Activated gamma-delta T cell (primary cell): ENCODE data around the gene SLU7.

Experiments used
- DNase-seq: peaks from one replicate; lab custom pipeline; 2025; lab: John Stamatoyannopoulos, UW
- total RNA-seq, 2 donors: gene quantifications; one replicate each; lab custom pipeline; 2026; lab: John Stamatoyannopoulos, UW

Gene SLU7
- 147 reads per million in 2 donors for total RNA-seq

GRCh38 chr5:160418561-160419457, at the start of gene SLU7:
Gene SLU7 (minus strand): TSS chr5:160419081. CDS start chr5:160415294, 3,787 bp downstream.
- DNase-seq = peak; percentile 77

GRCh38 chr5:160468363-160468975, 49.6 kb upstream of the SLU7 start:
- DNase-seq = no peak

GRCh38 chr5:160467555-160468362, 48.9 kb upstream of the SLU7 start:
- DNase-seq = peak; percentile 52

GRCh38 chr5:160466889-160467554, 48.1 kb upstream of the SLU7 start:
- no peak for DNase-seq

- DNase-seq = no peak
Observed at GRCh38 chr5:160466116-160466515, 47.2 kb upstream of the SLU7 start.

GRCh38 chr5:160464466-160464797, 45.6 kb upstream of the SLU7 start:
- no peak for DNase-seq

- DNase-seq = no peak
Observed at GRCh38 chr5:160463740-160464465, 45.0 kb upstream of the SLU7 start.

- DNase-seq = no peak
Observed at GRCh38 chr5:160463227-160463626, 44.3 kb upstream of the SLU7 start.

- DNase-seq = no peak
Observed at GRCh38 chr5:160462167-160462566, 43.3 kb upstream of the SLU7 start.

- no peak for DNase-seq
Observed at GRCh38 chr5:160461378-160461777, 42.5 kb upstream of the SLU7 start.

GRCh38 chr5:160460377-160461049, 41.6 kb upstream of the SLU7 start:
- DNase-seq = no peak

- DNase-seq = no peak
Observed at GRCh38 chr5:160458806-160459800, 40.2 kb upstream of the SLU7 start.

GRCh38 chr5:160457252-160457651, 38.4 kb upstream of the SLU7 start:
- DNase-seq = no peak

GRCh38 chr5:160456480-160457177, 37.7 kb upstream of the SLU7 start:
- no peak for DNase-seq

- no peak for DNase-seq
Observed at GRCh38 chr5:160455600-160455999, 36.7 kb upstream of the SLU7 start.

- DNase-seq = no peak
Observed at GRCh38 chr5:160453751-160454150, 34.9 kb upstream of the SLU7 start.

GRCh38 chr5:160452795-160453194, 33.9 kb upstream of the SLU7 start:
- DNase-seq = no peak

GRCh38 chr5:160452036-160452435, 33.2 kb upstream of the SLU7 start:
- no peak for DNase-seq

GRCh38 chr5:160451281-160451680, 32.4 kb upstream of the SLU7 start:
- no peak for DNase-seq
